Measurements from ENCODE around the gene GINM1. TPM values are rescaled to one million over a fixed set of nuclear protein-coding genes. Genes with fewer than 3 reads are reported as not detected.

GINM1 gene
- total and polyA plus RNA-seq, 2 donors (not counting 3 experiments of a cell fraction or from before 2014, with no cell fraction given) = 14.6 to 38.0 TPM

- Histone ChIP-seq H2AFZ (ENCODE audit: low read depth, low read length) (no peak overlapping the region), H3K36me3 (ENCODE audit: control insufficient read depth in 2 of 2, extremely low read depth in 1 of 2, insufficient read depth in 2 of 2, low read length in 2 of 2) (peaks cover 14 to 15% of the 10 kb centered on the region in 2 experiments), H3K27ac (ENCODE audit: insufficient read depth, low read depth, low read length) (no peak overlapping the region), H4K20me1 (replicated peaks; ENCODE audit: control insufficient read depth, extremely low read depth, insufficient read depth, low read length) (no peaks in the 10 kb centered on the region), H3K4me1 (ENCODE audit: control insufficient read depth, extremely low read depth, insufficient read depth, low read length) (no peaks in the 10 kb centered on the region), H3K27me3 (ENCODE audit: control insufficient read depth in 2 of 2, insufficient read depth in 2 of 2, low read length in 2 of 2) (no peaks in the 10 kb centered on the region), H3K4me2 (ENCODE audit: insufficient read depth, low read length) (no peak overlapping the region), H3K9me3 (replicated peaks; ENCODE audit: control insufficient read depth, insufficient read depth, low read length) (no peaks in the 10 kb centered on the region), H3K4me3 (replicated peaks in 1 of 3; ENCODE audit: insufficient read depth in 1 of 3, low read depth in 1 of 3, low read length in 3 of 3) (no peak overlapping the region), H3K79me2 (ENCODE audit: control insufficient read depth, insufficient read depth, low read length) (no peaks in the 10 kb centered on the region), H3K9ac (replicated peaks; ENCODE audit: extremely low read depth, insufficient read depth, low read length) (no peak overlapping the region), H3K9me1 (replicated peaks; ENCODE audit: control insufficient read depth, extremely low read depth, insufficient read depth, low read length) (no peaks in the 10 kb centered on the region)
- DNase-seq (ENCODE audit: low read depth, low spot score) = no peak
- no peak for FAIRE-seq
- intact Hi-C loops (cut with micrococcal nuclease) = no loop called here
- dilution Hi-C loops (cut with MboI; ENCODE audit: extremely low pct_ligation_motif_present, low sequenced_read_pairs) = no loop called here
- TF ChIP-seq JUN (IDR thresholded peaks at IDR 0.05; ENCODE audit: borderline replicate concordance, insufficient read depth, insufficient read length, low read depth) (no peak), GATA2 (IDR thresholded peaks at IDR 0.05; ENCODE audit: insufficient read depth, insufficient read length, low read depth, low read length) (no peak), EZH2 (IDR thresholded peaks at IDR 0.05; ENCODE audit: borderline replicate concordance, low read depth, low read length, severe bottlenecking) (no peak), POLR2AphosphoS5 (IDR thresholded peaks at IDR 0.05; ENCODE audit: insufficient read depth, low read depth, low read length) (no peak), FOS (IDR thresholded peaks at IDR 0.05; ENCODE audit: borderline replicate concordance, insufficient read depth, low read length) (no peak), POLR2A (IDR thresholded peaks at IDR 0.05; ENCODE audit: low read depth, low read length) (no peak), MYC (IDR thresholded peaks at IDR 0.05; ENCODE audit: low read depth, low read length) (no peak), MAX (IDR thresholded peaks at IDR 0.05; ENCODE audit: insufficient read depth, insufficient read length) (no peak)
- TF ChIP-seq, protein P1, sequence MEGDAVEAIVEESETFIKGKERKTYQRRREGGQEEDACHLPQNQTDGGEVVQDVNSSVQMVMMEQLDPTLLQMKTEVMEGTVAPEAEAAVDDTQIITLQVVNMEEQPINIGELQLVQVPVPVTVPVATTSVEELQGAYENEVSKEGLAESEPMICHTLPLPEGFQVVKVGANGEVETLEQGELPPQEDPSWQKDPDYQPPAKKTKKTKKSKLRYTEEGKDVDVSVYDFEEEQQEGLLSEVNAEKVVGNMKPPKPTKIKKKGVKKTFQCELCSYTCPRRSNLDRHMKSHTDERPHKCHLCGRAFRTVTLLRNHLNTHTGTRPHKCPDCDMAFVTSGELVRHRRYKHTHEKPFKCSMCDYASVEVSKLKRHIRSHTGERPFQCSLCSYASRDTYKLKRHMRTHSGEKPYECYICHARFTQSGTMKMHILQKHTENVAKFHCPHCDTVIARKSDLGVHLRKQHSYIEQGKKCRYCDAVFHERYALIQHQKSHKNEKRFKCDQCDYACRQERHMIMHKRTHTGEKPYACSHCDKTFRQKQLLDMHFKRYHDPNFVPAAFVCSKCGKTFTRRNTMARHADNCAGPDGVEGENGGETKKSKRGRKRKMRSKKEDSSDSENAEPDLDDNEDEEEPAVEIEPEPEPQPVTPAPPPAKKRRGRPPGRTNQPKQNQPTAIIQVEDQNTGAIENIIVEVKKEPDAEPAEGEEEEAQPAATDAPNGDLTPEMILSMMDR (IDR thresholded peaks at IDR 0.05; ENCODE audit: extremely low read depth in 1 of 2, insufficient read depth in 1 of 2, low read depth in 1 of 2, low read length in 2 of 2) = no peak
- POLR2A ChIA-PET = no interaction called here
- no TSS peak for BruUV-seq (replicated peaks)
- CTCF ChIA-PET = no interaction called here
These were observed 36.5 kb upstream of the GINM1 start for GRCh38 chr6:149529650-149530049.
